ENCODE results near the gene PNKD.
A peak's percentile ranks its signal among the peaks of the same experiment; 100 is the strongest.

The PNKD gene

DNA sequence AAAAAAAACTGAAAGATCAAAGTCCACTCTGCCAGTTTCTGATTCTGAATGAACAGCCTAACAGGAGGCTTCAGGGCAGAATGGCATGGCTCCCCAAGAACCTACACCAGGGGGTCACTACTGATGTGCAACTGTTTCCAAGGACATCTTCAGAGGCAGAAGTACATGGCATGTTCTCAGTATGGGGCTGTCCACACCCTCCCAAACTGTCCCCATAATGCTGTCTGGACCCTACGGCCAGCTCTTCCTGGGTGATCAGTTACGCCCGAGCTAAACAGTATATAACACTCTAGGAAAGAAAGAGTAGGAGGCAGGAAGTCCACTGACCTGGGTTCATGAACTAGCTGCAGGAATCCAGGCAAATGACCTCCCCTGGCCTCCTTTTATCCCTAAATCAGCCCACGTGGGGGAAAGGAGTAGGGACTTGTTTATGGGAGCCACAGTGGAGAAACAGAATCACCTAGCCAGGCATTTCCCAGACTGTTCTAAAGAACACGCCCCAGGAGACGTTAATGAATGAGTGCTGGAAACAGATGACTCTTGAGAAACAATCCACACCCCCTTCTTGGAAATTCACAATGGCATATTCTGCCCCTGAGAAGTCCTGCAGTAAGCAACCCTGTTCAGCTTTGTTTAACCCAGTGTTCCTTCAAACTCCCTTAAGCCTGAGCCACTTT lies 19.5 kb downstream of the PNKD start:
- H3K27ac ChIP-seq: no peak overlapping the region
- no peak for TF ChIP-seq ZFX (IDR thresholded peaks at IDR 0.05)
- TF ChIP-seq, protein P1, sequence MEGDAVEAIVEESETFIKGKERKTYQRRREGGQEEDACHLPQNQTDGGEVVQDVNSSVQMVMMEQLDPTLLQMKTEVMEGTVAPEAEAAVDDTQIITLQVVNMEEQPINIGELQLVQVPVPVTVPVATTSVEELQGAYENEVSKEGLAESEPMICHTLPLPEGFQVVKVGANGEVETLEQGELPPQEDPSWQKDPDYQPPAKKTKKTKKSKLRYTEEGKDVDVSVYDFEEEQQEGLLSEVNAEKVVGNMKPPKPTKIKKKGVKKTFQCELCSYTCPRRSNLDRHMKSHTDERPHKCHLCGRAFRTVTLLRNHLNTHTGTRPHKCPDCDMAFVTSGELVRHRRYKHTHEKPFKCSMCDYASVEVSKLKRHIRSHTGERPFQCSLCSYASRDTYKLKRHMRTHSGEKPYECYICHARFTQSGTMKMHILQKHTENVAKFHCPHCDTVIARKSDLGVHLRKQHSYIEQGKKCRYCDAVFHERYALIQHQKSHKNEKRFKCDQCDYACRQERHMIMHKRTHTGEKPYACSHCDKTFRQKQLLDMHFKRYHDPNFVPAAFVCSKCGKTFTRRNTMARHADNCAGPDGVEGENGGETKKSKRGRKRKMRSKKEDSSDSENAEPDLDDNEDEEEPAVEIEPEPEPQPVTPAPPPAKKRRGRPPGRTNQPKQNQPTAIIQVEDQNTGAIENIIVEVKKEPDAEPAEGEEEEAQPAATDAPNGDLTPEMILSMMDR (conservative IDR thresholded peaks at IDR 0.05): no peak

DNA sequence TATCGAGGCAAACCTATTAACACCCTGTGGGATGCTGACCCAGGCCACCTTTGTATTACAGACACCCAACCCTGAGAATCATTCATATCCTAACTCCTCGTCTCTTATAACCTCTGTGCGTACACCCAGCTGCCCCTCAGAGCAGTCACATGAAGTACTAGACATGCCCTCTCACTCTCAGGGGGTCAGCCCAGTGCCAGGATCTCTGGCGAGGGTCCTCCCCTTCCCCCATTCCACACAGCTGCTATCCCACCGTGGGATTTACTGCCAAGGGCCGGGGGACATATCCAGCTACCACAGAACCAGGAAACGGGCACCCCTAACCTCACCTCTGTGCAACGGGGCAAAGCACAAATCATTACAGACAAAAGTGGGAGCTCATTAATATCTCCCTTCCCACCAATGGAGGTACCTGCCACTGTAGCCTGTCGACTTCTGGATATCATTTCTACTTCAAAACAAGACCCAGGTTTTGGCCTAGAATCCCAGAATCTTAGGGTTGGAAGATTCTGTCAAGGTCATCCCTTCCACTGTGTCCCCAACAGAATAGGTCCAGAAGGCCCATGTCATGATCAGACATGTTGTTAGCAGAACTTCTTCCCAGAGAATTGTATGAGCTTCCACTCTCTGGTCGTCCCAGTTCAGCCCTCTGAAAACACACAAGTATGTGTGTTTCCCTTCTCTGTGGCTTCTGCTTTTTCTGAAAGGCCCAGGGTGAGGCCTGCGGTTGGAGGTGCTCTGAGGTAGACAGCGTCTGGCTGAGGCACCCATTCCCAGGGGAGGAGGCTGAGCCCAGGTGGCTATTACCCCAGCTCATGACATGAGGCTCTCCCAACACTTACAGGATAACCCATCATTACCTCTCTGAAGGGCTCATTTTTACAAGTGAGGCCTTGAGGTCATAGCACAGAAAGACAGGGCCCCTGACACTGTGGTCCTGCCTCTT lies 20.3 kb downstream of the PNKD start:
- peak overlapping the region; percentile 90 for H3K27ac ChIP-seq
- TF ChIP-seq, protein P1 (conservative IDR thresholded peaks at IDR 0.05): no peak
- TF ChIP-seq ZFX (IDR thresholded peaks at IDR 0.05): no peak

GRCh38 chr2:218291318-218292047 lies 21.2 kb downstream of the PNKD start:
- TF ChIP-seq, protein P1 (conservative IDR thresholded peaks at IDR 0.05): no peak
- TF ChIP-seq ZFX (IDR thresholded peaks at IDR 0.05): no peak
- H3K27ac ChIP-seq: peak overlapping the region; percentile 90

- peak; percentile 73 for TF ChIP-seq ZFX (IDR thresholded peaks at IDR 0.05)
- TF ChIP-seq, protein P1 (conservative IDR thresholded peaks at IDR 0.05): peak; percentile 98
- peak within 1 kb of the TSS; percentile 90 for H3K27ac ChIP-seq
Observed at GRCh38 chr2:218292048-218293014, 22.0 kb downstream of the PNKD start, which contains the start of gene TMBIM1. TMBIM1 (minus strand) TSS chr2:218292503; CDS start chr2:218282141, 10,362 bp downstream.

DNA sequence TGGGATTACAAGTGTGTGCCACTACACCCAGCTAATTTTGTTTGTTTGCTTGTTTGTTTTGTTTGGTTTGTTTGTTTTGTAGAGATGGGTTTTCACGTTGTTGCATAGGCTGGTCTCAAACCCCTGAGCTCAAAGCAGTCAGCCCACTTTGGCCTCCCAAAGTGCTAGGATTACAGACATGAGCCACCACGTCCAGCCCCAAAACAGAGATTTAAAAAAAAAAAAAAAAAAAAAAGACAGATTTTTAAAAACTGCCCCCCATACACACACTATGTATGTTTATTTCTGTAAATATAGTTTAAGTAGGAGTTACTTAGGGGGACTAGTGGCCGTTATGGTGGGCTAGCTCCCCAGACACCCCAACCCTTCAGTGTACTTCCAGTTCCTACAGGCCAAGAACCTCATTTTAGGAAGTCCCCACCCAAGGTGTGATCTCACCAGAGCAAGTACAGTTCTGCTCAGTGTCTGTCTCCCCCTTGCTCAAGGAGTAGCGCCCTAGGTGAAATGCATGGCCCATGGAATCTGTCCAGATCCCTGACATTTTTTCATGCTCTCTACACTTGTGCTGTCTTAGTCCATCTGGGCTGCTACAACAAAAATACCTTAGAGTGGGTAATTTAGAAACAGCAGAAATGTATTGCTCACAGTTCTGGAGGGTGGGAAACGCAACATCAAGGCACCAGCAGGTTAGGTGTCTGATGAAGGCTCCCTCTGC lies 23.6 kb downstream of the PNKD start:
- H3K27ac ChIP-seq: peak overlapping the region; percentile 87
- no peak for TF ChIP-seq ZFX (IDR thresholded peaks at IDR 0.05)
- TF ChIP-seq, protein P1 (conservative IDR thresholded peaks at IDR 0.05): no peak

Data from C4-2B (cell line).